Mucosa of stomach (tissue), 1 donor: ENCODE data around the gene RECQL5.
"Not testable (repeated sequence)": the region's sequence is repeated elsewhere in the genome, so short reads cannot be mapped to it uniquely, and the experiment has no call there.

ENCODE experiments used
- H3K27me3 ChIP-seq: one replicate; pipeline ENCODE4 v1.7.0; 2013; ENCODE audit warnings: mild to moderate bottlenecking, low read length; ENCODE audit not compliant: control insufficient read depth, insufficient read depth
- H3K36me3 ChIP-seq: one replicate; pipeline ENCODE4 v1.7.0; 2013; ENCODE audit warnings: low read length; ENCODE audit not compliant: control insufficient read depth, insufficient read depth
- H3K4me1 ChIP-seq: one replicate; pipeline ENCODE4 v1.7.0; 2013; ENCODE audit warnings: mild to moderate bottlenecking, low read length; ENCODE audit not compliant: control insufficient read depth, insufficient read depth
- H3K4me3 ChIP-seq: one replicate; pipeline ENCODE4 v1.7.0; 2013; ENCODE audit warnings: low read length
- H3K9ac ChIP-seq: one replicate; pipeline ENCODE4 v1.7.0; 2013; ENCODE audit warnings: mild to moderate bottlenecking, low read length, moderate library complexity
- H3K9me3 ChIP-seq: one replicate; pipeline ENCODE4 v1.7.0; 2013; ENCODE audit warnings: mild to moderate bottlenecking, low read length, moderate library complexity; ENCODE audit not compliant: control insufficient read depth
- donor health status: Pancreatic carcinoma.

Gene RECQL5

DNA sequence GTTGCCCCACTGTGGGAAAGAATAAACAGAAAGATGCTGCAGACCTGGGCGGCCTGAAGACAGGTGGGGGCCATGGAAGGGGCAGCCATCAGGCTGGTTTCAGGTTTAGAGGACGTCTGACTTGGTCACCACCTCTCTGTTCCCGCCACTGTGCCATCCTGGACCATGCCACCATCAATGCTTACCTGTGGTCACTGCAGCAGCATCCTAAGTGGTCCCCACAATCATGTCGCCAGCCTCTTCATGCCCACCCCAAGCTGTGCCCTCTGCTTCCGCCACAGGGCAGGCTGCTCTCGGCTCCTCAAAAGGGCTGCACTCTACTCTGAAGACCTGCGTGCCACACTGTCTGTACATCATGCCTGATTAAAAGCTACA lies 23.3 kb downstream of the RECQL5 start:
- H3K9me3 ChIP-seq: no peaks in the 10 kb centered on the region
- peak overlapping the region; percentile 59 for H3K9ac ChIP-seq
- H3K4me3 ChIP-seq: no peak overlapping the region
- H3K36me3 ChIP-seq: peaks cover 4% of the 10 kb centered on the region
- H3K4me1 ChIP-seq: peaks cover 87% of the 10 kb centered on the region
- no peaks in the 10 kb centered on the region for H3K27me3 ChIP-seq

DNA sequence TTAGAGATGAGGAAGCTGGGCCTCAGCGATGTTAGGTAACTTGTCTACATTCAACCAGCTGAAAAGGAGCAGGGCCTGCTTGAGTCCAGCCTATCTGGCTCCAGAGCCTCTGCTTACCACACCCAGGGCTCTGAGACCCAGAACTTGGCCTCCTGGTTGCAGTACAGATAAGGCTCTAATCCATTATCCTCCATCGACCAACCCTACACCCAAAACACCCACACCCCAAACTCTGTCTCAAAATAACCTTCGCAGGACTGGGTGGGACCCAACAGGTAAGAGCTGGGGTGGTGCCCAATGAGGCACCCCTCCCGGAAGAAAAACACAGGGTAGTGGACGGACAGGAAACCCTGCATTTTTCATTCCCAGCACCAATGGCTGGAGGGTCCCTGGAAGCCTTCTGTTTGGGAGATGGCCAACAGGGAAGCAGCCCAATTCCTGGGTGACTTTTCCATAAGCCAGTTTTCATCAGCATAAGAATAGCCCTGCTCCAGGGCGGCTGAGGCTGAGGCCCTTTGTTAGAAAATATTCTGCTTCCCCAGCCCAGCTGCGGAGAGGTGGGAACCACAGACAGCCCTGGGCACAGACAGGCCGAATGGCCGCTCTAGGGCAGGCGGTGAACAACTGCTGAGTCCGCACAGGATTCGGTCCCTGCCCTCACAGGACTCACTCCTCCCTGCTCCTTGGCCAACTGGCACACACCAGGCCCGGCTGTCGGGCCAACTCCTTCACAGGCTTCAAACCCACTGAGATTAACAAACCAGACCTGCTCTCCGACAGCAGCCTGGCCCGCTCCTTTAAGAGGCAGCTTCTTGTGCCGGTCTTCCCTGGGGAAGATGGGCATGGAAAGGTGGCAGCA lies 23.9 kb downstream of the RECQL5 start:
- H3K9ac ChIP-seq: peak overlapping the region; percentile 59
- no peaks in the 10 kb centered on the region for H3K27me3 ChIP-seq
- no peak overlapping the region for H3K4me3 ChIP-seq
- peaks cover 4% of the 10 kb centered on the region for H3K36me3 ChIP-seq
- peaks cover 92% of the 10 kb centered on the region for H3K4me1 ChIP-seq
- no peaks in the 10 kb centered on the region for H3K9me3 ChIP-seq

- peak overlapping the region; percentile 77 for H3K9ac ChIP-seq
- peaks cover 4% of the 10 kb centered on the region for H3K36me3 ChIP-seq
- H3K4me3 ChIP-seq: no peak overlapping the region
These were observed 24.7 kb downstream of the RECQL5 start for GRCh38 chr17:75642182-75642783.

DNA sequence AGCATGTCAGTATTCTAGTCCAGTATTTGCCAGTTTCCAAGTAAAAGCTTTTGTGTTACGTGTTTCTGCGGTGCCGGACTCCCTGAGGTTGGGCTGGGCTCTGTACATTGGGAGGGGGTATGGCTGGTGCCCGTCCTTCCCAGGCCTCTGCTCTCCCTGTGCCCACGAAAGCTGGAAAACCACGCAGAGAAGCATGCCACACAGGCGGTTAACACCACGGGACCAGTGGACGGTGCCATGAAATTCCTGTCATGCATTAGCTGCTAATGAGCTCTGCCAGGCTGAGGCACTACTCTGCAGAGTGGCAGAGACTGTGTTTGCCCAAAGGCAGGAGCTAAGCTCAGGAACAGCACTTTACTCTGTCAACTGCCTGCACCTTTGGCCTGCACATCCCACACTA lies 25.6 kb downstream of the RECQL5 start:
- Histone ChIP-seq H3K27me3 (no peaks in the 10 kb centered on the region), H3K9ac (peak overlapping the region; percentile 77), H3K4me3 (peak overlapping the region; percentile 32), H3K9me3 (no peaks in the 10 kb centered on the region), H3K4me1 (peaks cover 95% of the 10 kb centered on the region), H3K36me3 (peaks cover 4% of the 10 kb centered on the region)

More at GRCh38 chr17:75642182-75642783, 24.7 kb downstream of the RECQL5 start:
- Histone ChIP-seq H3K4me1 (peaks cover 95% of the 10 kb centered on the region), H3K9me3 (no peaks in the 10 kb centered on the region), H3K27me3 (no peaks in the 10 kb centered on the region)

- Histone ChIP-seq H3K9me3 (no peaks in the 10 kb centered on the region), H3K4me1 (peaks cover 96% of the 10 kb centered on the region), H3K4me3 (peak overlapping the region; percentile 32), H3K36me3 (peaks cover 4% of the 10 kb centered on the region), H3K27me3 (no peaks in the 10 kb centered on the region), H3K9ac (peak overlapping the region; percentile 77)
These were observed 26.3 kb downstream of the RECQL5 start for GRCh38 chr17:75640556-75641119.

DNA sequence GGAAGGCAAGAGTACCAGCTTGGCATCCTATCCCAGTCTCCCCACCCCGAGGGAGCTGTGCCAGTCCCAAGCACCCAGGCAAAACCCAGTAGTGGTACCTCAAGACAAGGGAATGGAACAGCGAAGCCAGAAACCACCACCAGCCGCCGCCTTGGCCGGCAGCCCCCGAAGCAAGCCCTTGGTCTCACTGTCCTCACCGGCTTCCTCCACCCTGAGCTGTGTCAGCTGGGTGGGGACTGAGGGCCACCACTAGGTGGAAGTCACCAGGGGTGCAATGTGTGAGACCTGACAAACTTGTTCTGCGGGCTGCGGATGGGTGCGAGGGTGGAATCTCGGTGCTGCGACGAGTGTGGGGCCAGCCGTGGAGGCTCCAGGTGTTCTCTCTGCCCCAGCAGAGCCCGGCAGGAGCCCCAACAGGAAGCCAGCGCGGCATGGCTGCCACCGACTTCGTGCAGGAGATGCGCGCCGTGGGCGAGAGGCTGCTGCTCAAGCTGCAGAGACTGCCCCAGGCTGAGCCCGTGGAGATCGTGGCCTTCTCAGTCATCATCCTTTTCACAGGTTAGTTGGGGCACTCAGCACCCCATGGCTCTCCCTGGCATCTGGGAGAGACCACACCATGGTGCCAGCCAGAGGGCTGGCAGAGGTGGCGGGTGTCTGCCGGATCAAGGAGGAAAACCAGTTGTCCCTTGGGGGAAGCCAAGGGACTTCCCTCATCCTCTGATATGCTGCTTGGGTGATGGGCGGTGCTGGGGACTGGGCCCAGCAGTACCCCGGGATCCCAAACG lies 27.0 kb downstream of the RECQL5 start:
- H3K9me3 ChIP-seq: no peaks in the 10 kb centered on the region
- no peaks in the 10 kb centered on the region for H3K27me3 ChIP-seq
- H3K36me3 ChIP-seq: peaks cover 4% of the 10 kb centered on the region
- H3K4me3 ChIP-seq: peak overlapping the region; percentile 28
- H3K9ac ChIP-seq: peak overlapping the region; percentile 77
- peaks cover 96% of the 10 kb centered on the region for H3K4me1 ChIP-seq

- no peaks in the 10 kb centered on the region for H3K9me3 ChIP-seq
- peaks cover 4% of the 10 kb centered on the region for H3K36me3 ChIP-seq
- peaks cover 96% of the 10 kb centered on the region for H3K4me1 ChIP-seq
- H3K27me3 ChIP-seq: no peaks in the 10 kb centered on the region
- peak overlapping the region; percentile 77 for H3K9ac ChIP-seq
- H3K4me3 ChIP-seq: peak overlapping the region; percentile 28
These were observed 27.6 kb downstream of the RECQL5 start for GRCh38 chr17:75639327-75639726.

DNA sequence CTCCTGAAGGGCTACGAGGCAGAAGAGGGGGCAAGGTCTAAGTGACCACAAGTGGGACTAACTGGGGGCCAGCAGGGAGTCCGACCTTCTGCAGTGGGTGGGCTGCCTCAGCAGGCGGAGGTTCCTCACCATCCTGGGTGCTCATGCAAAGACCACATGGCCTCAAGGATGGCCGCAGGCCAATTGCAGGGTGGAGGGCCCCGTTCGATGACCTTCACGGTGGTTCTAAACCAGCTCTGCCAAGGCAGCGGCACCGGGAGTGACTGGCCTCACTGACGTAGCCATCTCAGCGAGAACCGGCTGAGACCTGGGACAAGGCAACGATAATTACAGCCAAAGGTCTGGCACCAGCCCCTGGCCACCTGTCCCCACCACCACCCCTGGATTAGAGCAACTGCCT lies 28.1 kb downstream of the RECQL5 start:
- Histone ChIP-seq H3K9me3 (no peaks in the 10 kb centered on the region), H3K27me3 (no peaks in the 10 kb centered on the region), H3K4me1 (peaks cover 96% of the 10 kb centered on the region), H3K36me3 (peaks cover 4% of the 10 kb centered on the region), H3K4me3 (no peak overlapping the region), H3K9ac (peak overlapping the region; percentile 77)

DNA sequence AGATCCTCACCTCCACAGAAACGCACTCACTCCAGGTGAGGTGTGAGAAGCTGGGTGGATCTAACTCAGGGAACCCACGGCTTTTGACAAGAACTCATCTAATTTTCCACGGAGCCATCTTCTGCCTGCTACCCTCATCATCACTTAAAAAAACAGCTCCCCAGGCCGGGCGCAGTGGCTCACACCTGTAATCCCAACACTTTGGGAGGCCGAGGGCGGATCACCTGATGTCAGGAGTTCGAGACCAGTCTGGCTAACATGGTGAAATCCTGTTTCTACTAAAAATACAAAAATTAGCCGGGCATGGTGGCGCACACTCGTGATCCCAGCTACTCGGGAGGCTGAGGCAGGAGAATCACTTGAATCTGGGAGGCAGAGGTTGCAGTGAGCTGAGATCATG lies 28.9 kb downstream of the RECQL5 start:
- H3K4me3 ChIP-seq: peak overlapping the region; percentile 14
- H3K9ac ChIP-seq: peak overlapping the region; percentile 90
- not testable (repeated sequence) for H3K9me3 ChIP-seq, H3K27me3 ChIP-seq, H3K36me3 ChIP-seq
- peaks cover 96% of the 10 kb centered on the region for H3K4me1 ChIP-seq

DNA sequence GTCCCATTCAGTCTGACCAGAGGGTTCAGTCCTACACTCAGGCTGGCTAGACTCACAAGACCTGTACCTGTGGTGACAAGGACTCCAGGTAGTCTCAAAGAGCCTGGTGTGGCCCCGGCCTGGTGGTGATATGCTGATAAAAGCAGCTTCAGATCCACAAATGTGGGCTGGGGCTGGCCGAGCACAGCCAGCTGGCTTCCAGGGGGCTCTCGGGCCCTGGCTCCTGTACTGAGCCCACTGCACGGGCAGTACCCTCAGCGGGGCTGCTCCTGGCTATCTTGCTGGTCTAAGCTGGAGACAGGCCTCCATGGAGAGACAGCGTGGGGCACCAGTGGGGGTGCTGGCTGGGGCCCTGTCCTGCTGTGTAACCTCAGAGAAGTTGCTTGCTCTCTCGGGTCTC lies 29.4 kb downstream of the RECQL5 start:
- Histone ChIP-seq H3K36me3 (peaks cover 4% of the 10 kb centered on the region), H3K4me1 (peaks cover 97% of the 10 kb centered on the region), H3K27me3 (no peaks in the 10 kb centered on the region), H3K9ac (peak overlapping the region; percentile 90), H3K4me3 (peak overlapping the region; percentile 14), H3K9me3 (no peaks in the 10 kb centered on the region)

DNA sequence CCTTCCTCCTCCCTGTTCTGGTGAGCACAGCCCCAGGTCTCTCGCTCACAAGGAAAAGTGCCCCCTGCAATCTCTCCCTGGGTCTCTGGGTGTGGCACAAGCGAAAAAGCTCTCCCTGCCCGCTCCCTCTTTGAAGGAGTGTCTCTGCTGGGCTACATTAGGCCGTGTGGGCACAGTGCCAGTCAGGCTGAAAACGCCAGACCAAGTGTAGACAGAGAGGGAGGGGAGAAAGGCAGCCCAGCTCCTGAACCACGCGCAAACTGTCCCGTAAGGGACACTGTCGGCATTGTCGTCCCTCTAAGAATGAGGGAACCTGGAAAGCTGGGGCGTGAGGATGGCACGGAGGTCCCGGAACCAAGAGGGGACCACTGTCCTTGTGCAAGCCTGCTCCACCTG lies 29.8 kb downstream of the RECQL5 start:
- H3K27me3 ChIP-seq: no peaks in the 10 kb centered on the region
- H3K36me3 ChIP-seq: peaks cover 4% of the 10 kb centered on the region
- peak overlapping the region; percentile 14 for H3K4me3 ChIP-seq
- peak overlapping the region; percentile 90 for H3K9ac ChIP-seq
- H3K4me1 ChIP-seq: peaks cover 95% of the 10 kb centered on the region
- no peaks in the 10 kb centered on the region for H3K9me3 ChIP-seq
